SK-N-MC (cell line): Measurements from ENCODE around the gene TPSAB1.
"Not testable (repeated sequence)": the region's sequence is repeated elsewhere in the genome, so short reads cannot be mapped to it uniquely, and the experiment has no call there.

Experiments used
- EZH2 ChIP-seq: fragments of 200-600 bp; sonication (generic); IDR thresholded peaks from one replicate; pipeline ENCODE4 v1.6.1; 2017; ENCODE audit warnings: antibody characterized with exemption
- FOXP2 ChIP-seq: optimal IDR thresholded peaks from 2 replicates; pipeline ENCODE3; 2011; ENCODE audit warnings: mild to moderate bottlenecking, moderate library complexity; ENCODE audit not compliant: insufficient read depth; ENCODE audit errors: extremely low read length, control extremely low read depth
- POLR2AphosphoS5 ChIP-seq: IDR thresholded peaks from 2 replicates; pipeline ENCODE4 v1.6.1; 2012; ENCODE audit warnings: mild to moderate bottlenecking, low read depth, low read length, borderline replicate concordance

GRCh38 chr16:1236659-1237058 is 3.8 kb upstream of the TPSAB1 start:
- TF ChIP-seq POLR2AphosphoS5, EZH2, FOXP2: not testable (repeated sequence)
